Adrenal gland (tissue), 5 donors: ENCODE measurements around the gene SLC30A9.

ENCODE experiments used
- POLR2A ChIP-seq, 2 donors: fragments of 450-650 bp; IDR thresholded peaks; one replicate each; pipeline ENCODE4 v1.6.1; 2017; ENCODE audit warnings: antibody characterized with exemption in 2 of 2, mild to moderate bottlenecking in 2 of 2, moderate library complexity in 1 of 2
- TF ChIP-seq, protein P1 (sequence below), 6 experiments: fragments of 450-650 bp in 4 of 6; fragments of 200-600 bp in 2 of 6; sonication (generic) in 1 of 6; IDR thresholded peaks; 1 replicate in 5 of 6; 2 replicates in 1 of 6; pipeline versions ENCODE4 v1.5.1 to v1.8.0; 2016 to 2021; ENCODE audit warnings: antibody characterized with exemption in 6 of 6, mild to moderate bottlenecking in 2 of 6, moderate library complexity in 1 of 6
- donor health status: DM: no; HTN: no; CAD: no.

DNA sequence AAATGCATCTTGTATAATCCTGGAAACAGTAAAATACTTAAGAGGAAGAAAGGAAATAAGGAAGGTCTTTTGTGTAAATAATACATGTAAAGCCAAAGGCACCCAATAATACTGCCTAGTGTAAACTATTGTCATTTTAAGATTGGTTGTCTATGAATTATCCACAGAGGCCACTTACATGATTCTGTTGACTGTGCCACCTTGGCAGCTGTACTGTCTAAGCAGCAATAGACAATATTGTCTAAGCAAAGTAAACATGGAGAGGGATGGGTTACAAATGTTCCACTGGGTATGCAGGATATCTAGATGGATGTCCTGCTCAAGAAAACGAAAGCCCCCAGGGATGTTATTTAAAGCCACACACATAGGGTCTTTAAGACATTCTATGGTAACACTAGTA is 142.7 kb downstream of the SLC30A9 start:
- TF ChIP-seq, protein P1, sequence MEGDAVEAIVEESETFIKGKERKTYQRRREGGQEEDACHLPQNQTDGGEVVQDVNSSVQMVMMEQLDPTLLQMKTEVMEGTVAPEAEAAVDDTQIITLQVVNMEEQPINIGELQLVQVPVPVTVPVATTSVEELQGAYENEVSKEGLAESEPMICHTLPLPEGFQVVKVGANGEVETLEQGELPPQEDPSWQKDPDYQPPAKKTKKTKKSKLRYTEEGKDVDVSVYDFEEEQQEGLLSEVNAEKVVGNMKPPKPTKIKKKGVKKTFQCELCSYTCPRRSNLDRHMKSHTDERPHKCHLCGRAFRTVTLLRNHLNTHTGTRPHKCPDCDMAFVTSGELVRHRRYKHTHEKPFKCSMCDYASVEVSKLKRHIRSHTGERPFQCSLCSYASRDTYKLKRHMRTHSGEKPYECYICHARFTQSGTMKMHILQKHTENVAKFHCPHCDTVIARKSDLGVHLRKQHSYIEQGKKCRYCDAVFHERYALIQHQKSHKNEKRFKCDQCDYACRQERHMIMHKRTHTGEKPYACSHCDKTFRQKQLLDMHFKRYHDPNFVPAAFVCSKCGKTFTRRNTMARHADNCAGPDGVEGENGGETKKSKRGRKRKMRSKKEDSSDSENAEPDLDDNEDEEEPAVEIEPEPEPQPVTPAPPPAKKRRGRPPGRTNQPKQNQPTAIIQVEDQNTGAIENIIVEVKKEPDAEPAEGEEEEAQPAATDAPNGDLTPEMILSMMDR (IDR thresholded peaks at IDR 0.05): no peak
- no peak for TF ChIP-seq POLR2A (IDR thresholded peaks at IDR 0.05)
